SJCRH30 (cell line): ENCODE measurements around the gene PRKG1. TPM values are rescaled to one million over a fixed set of nuclear protein-coding genes. Genes with fewer than 3 reads are reported as not detected.
A peak's percentile ranks its signal among the peaks of the same experiment; 100 is the strongest.
"Not testable (repeated sequence)": the region's sequence is repeated elsewhere in the genome, so short reads cannot be mapped to it uniquely, and the experiment has no call there.

Experiments used
- DNase-seq, 2 experiments: peaks; one replicate each; pipeline ENCODE4 v3.0.0-alpha.2; 2015 to 2020
- H3K27ac ChIP-seq: fragments of 250-450 bp; sonication (Bioruptor Pico); 2 replicates; pipeline ENCODE4 v1.5.1; 2020; ENCODE audit warnings: mild to moderate bottlenecking, moderate library complexity
- H3K27me3 ChIP-seq: fragments of 250-450 bp; sonication (Bioruptor Pico); 2 replicates; pipeline ENCODE4 v1.5.1; 2020; ENCODE audit warnings: mild to moderate bottlenecking, moderate library complexity
- H3K36me3 ChIP-seq: fragments of 250-450 bp; sonication (Bioruptor Pico); 2 replicates; pipeline ENCODE4 v1.5.1; 2020; ENCODE audit warnings: mild to moderate bottlenecking, moderate library complexity
- H3K4me1 ChIP-seq: fragments of 250-450 bp; sonication (Bioruptor Pico); 2 replicates; pipeline ENCODE4 v1.5.1; 2020; ENCODE audit warnings: mild to moderate bottlenecking, moderate library complexity
- H3K4me3 ChIP-seq: fragments of 250-450 bp; sonication (Bioruptor Pico); 2 replicates; pipeline ENCODE4 v1.5.1; 2020; ENCODE audit warnings: mild to moderate bottlenecking, moderate library complexity
- H3K9me3 ChIP-seq: fragments of 250-450 bp; sonication (Bioruptor Pico); replicated peaks from 2 replicates; pipeline ENCODE4 v1.5.1; 2020; ENCODE audit warnings: mild to moderate bottlenecking, moderate library complexity
- total RNA-seq: library from RNA; depleted of rRNA; stranded (reverse); fragments of >200 nt; shearing (Covaris generic); gene quantifications from 2 replicates; pipeline ENCODE4 v1.2.3, GENCODE V29; 2014

The PRKG1 gene
- total RNA-seq, 1 experiment from 2014 or later, result 3.0 TPM

GRCh38 chr10:52239771-52240170 is 1165.5 kb downstream of the PRKG1 start:
- DNase-seq, result no peak
- H3K27ac ChIP-seq, result no peak overlapping the region
- no peaks in the 10 kb centered on the region for H3K36me3 ChIP-seq
- no peaks in the 10 kb centered on the region for H3K4me1 ChIP-seq
- H3K27me3 ChIP-seq, result no peaks in the 10 kb centered on the region
- no peak overlapping the region for H3K4me3 ChIP-seq
- H3K9me3 ChIP-seq, result no peaks in the 10 kb centered on the region

DNA sequence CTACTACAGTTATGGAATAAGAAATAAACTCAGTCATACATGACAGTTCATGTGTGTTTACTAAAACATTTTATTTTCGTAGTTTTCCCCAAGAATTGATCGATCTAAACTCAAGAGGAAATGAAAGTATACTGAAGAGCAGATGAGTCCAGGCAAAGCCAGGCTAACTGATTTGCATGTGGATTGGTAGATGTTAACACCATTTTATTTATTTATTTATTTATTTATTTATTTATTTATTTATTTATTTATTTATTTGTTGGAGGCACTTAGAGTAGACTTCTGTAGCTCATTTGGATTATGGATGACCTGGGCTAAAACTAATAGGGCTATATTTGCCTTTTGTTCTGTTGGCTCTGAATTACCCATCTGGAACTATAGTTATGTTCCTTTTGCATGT is 1171.3 kb downstream of the PRKG1 start:
- H3K27me3 ChIP-seq, result no peaks in the 10 kb centered on the region
- DNase-seq, result no peak
- H3K27ac ChIP-seq, result no peak overlapping the region
- no peaks in the 10 kb centered on the region for H3K36me3 ChIP-seq
- no peaks in the 10 kb centered on the region; the same call in 1 of the 2 replicates for H3K9me3 ChIP-seq
- no peak overlapping the region for H3K4me3 ChIP-seq
- H3K4me1 ChIP-seq, result peaks cover 29% of the 10 kb centered on the region

DNA sequence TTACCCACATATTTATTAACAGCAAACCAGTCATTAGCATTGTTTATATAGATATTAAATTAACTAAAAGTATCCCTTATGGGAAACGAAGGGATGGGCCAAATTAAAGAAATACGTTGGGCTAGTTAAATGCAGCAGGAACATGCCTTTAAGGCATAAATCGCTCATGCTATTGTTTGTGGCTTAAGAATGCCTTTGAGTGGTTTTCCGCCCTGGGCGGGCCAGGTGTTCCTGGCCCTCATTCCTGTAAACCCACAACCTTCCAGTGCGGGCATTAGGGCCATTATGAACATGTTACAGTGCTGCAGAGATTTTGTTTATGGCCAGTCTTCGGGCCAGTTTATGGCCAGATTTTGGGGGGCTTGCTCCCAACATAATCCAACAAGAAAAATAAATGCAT is 1173.6 kb downstream of the PRKG1 start:
- Histone ChIP-seq H3K4me3 (peak overlapping the region; percentile 19), H3K4me1 (peaks cover 36% of the 10 kb centered on the region), H3K27ac (peak overlapping the region; percentile 47)
- H3K36me3 ChIP-seq, H3K27me3 ChIP-seq, H3K9me3 ChIP-seq: not testable (repeated sequence)
- DNase-seq, result peak; percentile 57 to 67

- H3K4me3 ChIP-seq, result no peak overlapping the region
- H3K4me1 ChIP-seq, result peaks cover 36% of the 10 kb centered on the region
- DNase-seq, result no peak
- no peaks in the 10 kb centered on the region for H3K36me3 ChIP-seq
- H3K27ac ChIP-seq, result peak overlapping the region; percentile 78
- H3K27me3 ChIP-seq, result no peaks in the 10 kb centered on the region
- H3K9me3 ChIP-seq, result no peaks in the 10 kb centered on the region; the same call in 1 of the 2 replicates
Measured at GRCh38 chr10:52248697-52249306, 1174.5 kb downstream of the PRKG1 start.

DNA sequence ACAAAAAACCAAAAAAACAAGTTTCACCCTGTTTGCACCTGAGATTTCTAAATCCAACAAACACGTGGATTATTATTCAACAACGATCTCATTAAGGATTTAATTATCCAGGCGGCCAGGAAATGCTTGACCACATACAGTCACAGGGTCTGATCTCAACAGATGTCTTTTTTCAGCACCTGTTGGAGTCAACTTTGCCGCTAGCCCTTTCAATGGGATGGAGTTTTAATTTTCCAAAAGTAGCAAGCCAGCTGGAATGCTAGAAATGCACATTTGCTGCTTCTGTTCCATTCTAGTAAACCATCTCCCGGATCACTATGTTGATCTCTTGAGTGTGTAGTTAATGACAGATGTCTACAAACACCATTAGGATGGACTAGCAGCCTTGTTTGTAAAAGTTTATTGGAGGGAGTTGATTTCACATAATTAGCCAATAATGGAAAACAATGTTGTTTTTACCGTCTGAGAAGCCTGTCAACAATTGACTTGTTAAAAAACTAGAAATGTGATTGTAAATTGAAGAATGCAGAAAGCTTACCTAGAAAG is 1175.6 kb downstream of the PRKG1 start:
- Histone ChIP-seq H3K4me1 (peaks cover 36% of the 10 kb centered on the region), H3K27ac (peak overlapping the region; percentile 78), H3K36me3 (no peaks in the 10 kb centered on the region), H3K4me3 (peak overlapping the region; percentile 17; the same call in 1 of the 2 replicates), H3K9me3 (no peaks in the 10 kb centered on the region; the same call in 1 of the 2 replicates), H3K27me3 (no peaks in the 10 kb centered on the region)
- DNase-seq, result peak; percentile 63 to 82

- H3K36me3 ChIP-seq, result no peaks in the 10 kb centered on the region
- peaks cover 36% of the 10 kb centered on the region for H3K4me1 ChIP-seq
- H3K27ac ChIP-seq, result peak overlapping the region; percentile 78
- H3K27me3 ChIP-seq, result no peaks in the 10 kb centered on the region
- H3K9me3 ChIP-seq, result no peaks in the 10 kb centered on the region; the same call in 1 of the 2 replicates
- H3K4me3 ChIP-seq, result no peak overlapping the region
- DNase-seq, result no peak
Measured at GRCh38 chr10:52250510-52250909, 1176.2 kb downstream of the PRKG1 start.

DNA sequence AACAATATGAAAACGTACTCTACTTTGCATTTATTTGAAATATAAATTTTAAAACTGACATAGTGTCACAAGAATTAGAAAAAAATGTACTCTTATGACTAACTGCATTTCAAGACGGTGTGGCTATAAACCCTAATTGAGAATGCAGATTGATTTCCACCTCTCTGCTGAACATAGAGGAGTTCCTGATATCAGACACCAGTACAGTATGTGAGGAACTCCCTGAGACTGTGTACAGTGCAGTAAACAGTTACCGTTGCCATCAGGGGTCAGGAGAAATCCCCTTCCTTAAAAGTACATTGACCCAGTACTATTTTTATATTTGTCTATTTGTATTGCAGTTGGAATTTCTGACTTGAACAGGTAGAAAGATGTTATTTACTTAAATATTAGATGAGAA is 1178.0 kb downstream of the PRKG1 start:
- DNase-seq, result no peak
- no peaks in the 10 kb centered on the region; the same call in 1 of the 2 replicates for H3K9me3 ChIP-seq
- no peaks in the 10 kb centered on the region for H3K36me3 ChIP-seq
- peaks cover 34% of the 10 kb centered on the region for H3K4me1 ChIP-seq
- H3K27ac ChIP-seq, result no peak overlapping the region
- H3K27me3 ChIP-seq, result no peaks in the 10 kb centered on the region
- no peak overlapping the region for H3K4me3 ChIP-seq

DNA sequence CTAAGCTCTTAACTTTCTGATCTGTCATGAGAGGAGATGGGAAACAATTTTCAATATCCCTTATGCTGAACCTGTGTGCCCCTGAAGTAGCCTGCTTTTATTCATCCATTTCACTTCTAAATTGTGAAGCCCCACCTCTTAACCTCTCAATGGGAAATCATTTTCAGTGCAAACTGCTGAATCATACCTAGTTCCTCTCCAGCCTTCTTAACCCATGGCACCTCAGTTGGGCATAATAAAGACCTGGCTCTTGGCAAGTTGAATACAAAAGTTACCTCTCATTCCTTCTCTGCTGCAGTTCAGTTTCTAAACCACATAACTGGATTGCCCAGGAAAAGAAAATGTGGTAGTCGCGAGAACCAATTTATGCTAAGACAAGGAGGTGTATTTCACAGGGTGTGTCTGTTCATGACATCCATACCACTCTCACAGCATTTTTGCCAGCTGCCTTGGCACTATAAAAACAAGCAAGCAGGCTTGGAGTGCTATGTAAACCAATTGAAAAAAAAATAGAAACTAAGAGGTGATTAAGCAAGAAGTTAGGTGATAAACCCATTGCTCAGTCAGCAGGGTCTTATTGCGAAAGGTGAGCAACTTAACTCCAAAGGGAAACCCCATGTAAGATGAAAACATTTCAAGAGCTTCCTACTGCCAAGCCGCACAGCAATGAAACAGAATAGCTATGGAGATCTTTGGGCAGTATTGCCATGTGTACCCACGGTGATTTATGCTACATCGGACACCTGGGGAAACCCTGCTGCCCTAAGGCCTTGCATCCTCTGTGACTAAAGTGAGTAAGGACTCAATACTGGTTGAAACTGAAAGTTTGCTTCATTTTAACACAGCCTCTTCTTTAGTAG is 1182.8 kb downstream of the PRKG1 start:
- no peak for DNase-seq
- H3K36me3 ChIP-seq, result no peaks in the 10 kb centered on the region
- no peaks in the 10 kb centered on the region for H3K27me3 ChIP-seq
- peaks cover 8% of the 10 kb centered on the region; the same call in 1 of the 2 replicates for H3K4me1 ChIP-seq
- no peak overlapping the region for H3K4me3 ChIP-seq
- no peaks in the 10 kb centered on the region for H3K9me3 ChIP-seq
- H3K27ac ChIP-seq, result no peak overlapping the region

GRCh38 chr10:52257692-52258075 is 1183.4 kb downstream of the PRKG1 start:
- Histone ChIP-seq H3K4me1 (peaks cover 8% of the 10 kb centered on the region; the same call in 1 of the 2 replicates), H3K27me3 (no peaks in the 10 kb centered on the region), H3K27ac (no peak overlapping the region), H3K4me3 (no peak overlapping the region), H3K36me3 (no peaks in the 10 kb centered on the region), H3K9me3 (no peaks in the 10 kb centered on the region)
- DNase-seq, result no peak

- Histone ChIP-seq H3K9me3 (no peaks in the 10 kb centered on the region), H3K36me3 (no peaks in the 10 kb centered on the region), H3K4me1 (peaks cover 8% of the 10 kb centered on the region; the same call in 1 of the 2 replicates), H3K27ac (no peak overlapping the region), H3K27me3 (no peaks in the 10 kb centered on the region), H3K4me3 (no peak overlapping the region)
- peak in 1 of 2 experiments; percentile 24 for DNase-seq
Measured at GRCh38 chr10:52258799-52259425, 1184.6 kb downstream of the PRKG1 start.

- Histone ChIP-seq H3K4me1 (peaks cover 8% of the 10 kb centered on the region; the same call in 1 of the 2 replicates), H3K4me3 (no peak overlapping the region), H3K27ac (no peak overlapping the region), H3K9me3 (no peaks in the 10 kb centered on the region), H3K27me3 (no peaks in the 10 kb centered on the region), H3K36me3 (no peaks in the 10 kb centered on the region)
- no peak for DNase-seq
Measured at GRCh38 chr10:52259426-52259812, 1185.1 kb downstream of the PRKG1 start.

DNA sequence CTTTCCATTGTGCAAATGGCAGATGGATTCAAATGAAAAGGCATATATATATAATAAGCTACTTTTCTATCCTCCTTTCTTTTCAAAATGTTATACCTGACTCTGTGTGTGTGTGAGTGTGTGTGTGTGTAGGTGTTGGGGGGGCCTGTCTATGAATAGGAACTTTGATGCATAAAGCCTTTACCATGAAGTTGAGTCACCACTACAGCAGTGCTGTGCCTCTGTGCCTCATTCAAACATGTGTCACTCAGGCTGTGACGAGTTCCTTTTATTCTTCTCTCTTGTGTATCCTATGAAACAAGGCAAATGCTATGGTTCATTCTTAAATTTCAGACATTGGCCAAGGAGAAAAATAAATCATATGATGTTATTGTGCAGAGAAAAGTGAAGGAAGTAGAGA is 1187.1 kb downstream of the PRKG1 start:
- Histone ChIP-seq H3K4me1 (peaks cover 8% of the 10 kb centered on the region; the same call in 1 of the 2 replicates), H3K27me3 (no peaks in the 10 kb centered on the region), H3K4me3 (no peak overlapping the region), H3K36me3 (no peaks in the 10 kb centered on the region), H3K9me3 (no peaks in the 10 kb centered on the region), H3K27ac (no peak overlapping the region)
- DNase-seq, result no peak

- DNase-seq, result no peak
Measured at GRCh38 chr10:52265131-52265926, 1191.0 kb downstream of the PRKG1 start.

GRCh38 chr10:52266858-52267257 is 1192.6 kb downstream of the PRKG1 start:
- no peak for DNase-seq
- Histone ChIP-seq H3K9me3 (no peaks in the 10 kb centered on the region), H3K27ac (no peak overlapping the region), H3K36me3 (no peaks in the 10 kb centered on the region), H3K4me3 (no peak overlapping the region), H3K27me3 (no peaks in the 10 kb centered on the region), H3K4me1 (no peaks in the 10 kb centered on the region)

More at GRCh38 chr10:52265131-52265926, 1191.0 kb downstream of the PRKG1 start:
- H3K27me3 ChIP-seq, result no peaks in the 10 kb centered on the region
- no peaks in the 10 kb centered on the region for H3K9me3 ChIP-seq
- H3K27ac ChIP-seq, result no peak overlapping the region
- H3K36me3 ChIP-seq, result no peaks in the 10 kb centered on the region
- H3K4me1 ChIP-seq, result no peaks in the 10 kb centered on the region
- no peak overlapping the region for H3K4me3 ChIP-seq
